ENCODE data around the gene KMT2E. TPM values are rescaled to one million over a fixed set of nuclear protein-coding genes. Genes with fewer than 3 reads are reported as not detected.

KMT2E gene
- total RNA-seq, 1 donor from 2014 or later, result 40.2 TPM

DNA sequence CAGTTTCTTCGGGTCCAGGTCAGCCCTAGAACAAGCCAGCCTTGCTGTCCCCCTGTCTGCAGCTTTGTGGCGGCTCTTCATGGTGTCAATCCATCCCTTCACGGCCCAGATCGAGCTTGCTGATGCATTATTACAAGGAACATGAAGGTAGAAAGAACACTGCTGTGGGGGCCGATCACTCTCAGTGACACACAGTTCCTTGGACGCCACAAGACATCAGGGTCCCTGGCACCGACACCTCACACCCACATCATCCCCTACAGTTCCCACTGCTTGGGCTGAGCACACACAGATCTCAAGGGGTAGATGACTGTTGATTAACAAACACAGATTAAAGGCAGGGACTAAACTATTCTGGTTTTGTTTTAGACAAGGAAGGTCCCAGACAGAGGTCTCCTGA is 119.4 kb downstream of the KMT2E start:
- TF ChIP-seq, protein P1, sequence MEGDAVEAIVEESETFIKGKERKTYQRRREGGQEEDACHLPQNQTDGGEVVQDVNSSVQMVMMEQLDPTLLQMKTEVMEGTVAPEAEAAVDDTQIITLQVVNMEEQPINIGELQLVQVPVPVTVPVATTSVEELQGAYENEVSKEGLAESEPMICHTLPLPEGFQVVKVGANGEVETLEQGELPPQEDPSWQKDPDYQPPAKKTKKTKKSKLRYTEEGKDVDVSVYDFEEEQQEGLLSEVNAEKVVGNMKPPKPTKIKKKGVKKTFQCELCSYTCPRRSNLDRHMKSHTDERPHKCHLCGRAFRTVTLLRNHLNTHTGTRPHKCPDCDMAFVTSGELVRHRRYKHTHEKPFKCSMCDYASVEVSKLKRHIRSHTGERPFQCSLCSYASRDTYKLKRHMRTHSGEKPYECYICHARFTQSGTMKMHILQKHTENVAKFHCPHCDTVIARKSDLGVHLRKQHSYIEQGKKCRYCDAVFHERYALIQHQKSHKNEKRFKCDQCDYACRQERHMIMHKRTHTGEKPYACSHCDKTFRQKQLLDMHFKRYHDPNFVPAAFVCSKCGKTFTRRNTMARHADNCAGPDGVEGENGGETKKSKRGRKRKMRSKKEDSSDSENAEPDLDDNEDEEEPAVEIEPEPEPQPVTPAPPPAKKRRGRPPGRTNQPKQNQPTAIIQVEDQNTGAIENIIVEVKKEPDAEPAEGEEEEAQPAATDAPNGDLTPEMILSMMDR (IDR thresholded peaks at IDR 0.05; ENCODE audit: borderline replicate concordance), result no peak
- Histone ChIP-seq H3K36me3 (peaks cover 13% of the 10 kb centered on the region), H3K4me3 (no peak overlapping the region), H3K27ac (replicated peaks) (no peak overlapping the region), H3K27me3 (ENCODE audit: low read depth) (no peaks in the 10 kb centered on the region), H3K9me3 (replicated peaks) (no peaks in the 10 kb centered on the region), H3K4me1 (peaks cover 27% of the 10 kb centered on the region)
- intact Hi-C loops (cut with micrococcal nuclease), result no loop called here
- DNase-seq, result no peak

DNA sequence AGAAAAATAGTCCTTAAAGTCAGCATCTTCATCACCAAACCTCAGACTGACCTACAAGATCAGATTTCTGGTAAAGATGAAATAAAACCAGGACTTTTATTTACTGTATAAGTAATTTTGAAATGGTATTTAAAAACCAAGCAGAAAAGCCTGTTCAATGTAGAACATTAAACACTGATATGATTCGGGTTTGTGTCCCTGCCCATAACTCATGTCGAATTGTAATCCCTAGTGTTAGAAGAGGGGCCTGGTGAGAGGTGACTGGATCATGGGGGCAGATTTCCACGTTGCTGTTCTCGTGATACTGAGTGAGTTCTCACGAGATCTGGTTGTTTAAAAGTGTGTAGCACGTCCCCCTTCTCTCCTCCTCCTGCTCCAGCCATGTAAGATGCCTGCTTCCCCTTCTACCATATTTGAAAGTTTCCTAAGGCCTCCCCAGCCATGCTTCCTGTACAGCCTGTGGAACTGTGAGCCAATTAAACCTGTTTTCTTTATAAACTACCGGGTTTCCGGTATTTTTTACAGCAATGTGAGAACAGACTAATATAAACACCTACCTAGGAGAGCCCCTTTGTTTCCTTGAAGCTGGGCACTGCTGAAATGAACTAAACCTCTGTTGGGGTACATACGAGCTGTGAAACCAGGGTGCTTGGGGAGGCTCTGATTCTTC is 120.1 kb downstream of the KMT2E start:
- Histone ChIP-seq H3K27ac (replicated peaks) (no peak overlapping the region), H3K4me3 (no peak overlapping the region), H3K9me3 (replicated peaks) (no peaks in the 10 kb centered on the region), H3K27me3 (ENCODE audit: low read depth) (no peaks in the 10 kb centered on the region), H3K4me1 (peaks cover 27% of the 10 kb centered on the region), H3K36me3 (peaks cover 21% of the 10 kb centered on the region)
- DNase-seq, result no peak
- intact Hi-C loops (cut with micrococcal nuclease), result no loop called here
- TF ChIP-seq, protein P1 (IDR thresholded peaks at IDR 0.05; ENCODE audit: borderline replicate concordance), result no peak

DNA sequence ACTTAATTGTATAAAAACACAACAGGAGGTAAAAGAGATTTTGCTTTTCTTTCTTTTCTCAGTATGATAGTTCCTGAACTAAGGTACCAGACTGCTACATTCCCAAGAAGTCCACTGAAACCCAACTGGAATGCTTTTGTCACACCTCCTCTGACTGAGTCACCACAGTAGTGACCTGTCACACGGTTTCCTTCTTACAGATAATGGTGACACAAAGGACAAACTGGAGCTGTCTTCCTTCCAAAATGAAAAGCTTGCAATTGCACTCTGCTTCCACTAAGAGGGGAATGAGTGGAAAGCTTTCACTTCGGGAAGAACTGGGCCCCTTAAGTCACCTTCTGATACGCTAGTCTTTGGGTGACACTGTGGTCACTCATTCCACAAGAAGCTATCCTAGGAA is 122.2 kb downstream of the KMT2E start:
- TF ChIP-seq, protein P1 (IDR thresholded peaks at IDR 0.05; ENCODE audit: borderline replicate concordance), result peak; percentile 16
- Histone ChIP-seq H3K4me1 (peaks cover 14% of the 10 kb centered on the region), H3K27ac (replicated peaks) (peak overlapping the region; percentile 13), H3K4me3 (no peak overlapping the region), H3K36me3 (peaks cover 30% of the 10 kb centered on the region), H3K27me3 (ENCODE audit: low read depth) (no peaks in the 10 kb centered on the region), H3K9me3 (replicated peaks) (no peaks in the 10 kb centered on the region)
- no peak for DNase-seq
- intact Hi-C loops (cut with micrococcal nuclease), result no loop called here

DNA sequence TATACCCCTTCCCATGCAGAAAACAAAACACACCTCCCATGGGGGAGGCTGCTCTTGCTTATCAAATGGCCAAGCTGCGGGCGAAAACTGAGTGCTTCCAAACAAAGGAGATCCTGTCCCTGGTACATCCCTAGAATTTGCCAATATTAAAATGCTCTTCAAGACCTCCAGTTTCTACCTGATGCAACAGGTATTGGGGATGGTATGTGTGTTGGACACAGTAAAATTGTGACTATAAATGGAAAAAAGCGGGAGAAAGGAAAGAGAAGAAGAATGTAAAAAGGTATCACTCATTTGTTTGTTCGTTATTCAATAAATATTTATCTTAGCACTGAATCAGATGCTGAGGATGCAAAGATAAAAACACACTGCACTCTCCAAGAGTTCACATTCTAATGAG is 123.9 kb downstream of the KMT2E start:
- Histone ChIP-seq H3K27ac (replicated peaks) (no peak overlapping the region), H3K4me1 (peaks cover 21% of the 10 kb centered on the region), H3K9me3 (replicated peaks) (no peaks in the 10 kb centered on the region), H3K36me3 (peaks cover 34% of the 10 kb centered on the region), H3K4me3 (no peak overlapping the region), H3K27me3 (ENCODE audit: low read depth) (no peaks in the 10 kb centered on the region)
- TF ChIP-seq, protein P1 (IDR thresholded peaks at IDR 0.05; ENCODE audit: borderline replicate concordance), result no peak
- intact Hi-C loops (cut with micrococcal nuclease), result no loop called here
- DNase-seq, result no peak

DNA sequence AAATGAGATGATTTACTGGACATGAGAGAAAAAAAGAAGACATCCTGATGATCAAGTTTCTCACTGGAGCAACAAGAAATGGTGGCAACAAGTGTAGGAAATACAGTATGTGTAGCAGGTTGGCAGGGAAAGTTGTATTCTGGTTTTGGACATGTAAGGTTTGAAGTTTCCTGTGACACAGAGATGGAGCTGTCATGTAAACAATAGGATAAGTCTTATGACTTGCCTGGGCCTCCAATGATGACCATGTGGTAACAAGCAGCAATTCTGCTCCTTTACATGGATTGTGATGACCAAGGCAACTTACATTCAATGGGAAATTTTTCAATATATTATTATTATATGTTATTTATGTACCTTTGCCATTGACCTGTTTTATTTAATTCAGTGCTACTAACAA is 125.4 kb downstream of the KMT2E start:
- intact Hi-C loops (cut with micrococcal nuclease), result no loop called here
- DNase-seq, result no peak
- H3K4me3 ChIP-seq, result no peak overlapping the region
- H3K27me3 ChIP-seq (ENCODE audit: low read depth), result no peaks in the 10 kb centered on the region
- no peak overlapping the region for H3K27ac ChIP-seq (replicated peaks)
- TF ChIP-seq, protein P1 (IDR thresholded peaks at IDR 0.05; ENCODE audit: borderline replicate concordance), result no peak
- H3K36me3 ChIP-seq, result peaks cover 37% of the 10 kb centered on the region
- H3K9me3 ChIP-seq (replicated peaks), result no peaks in the 10 kb centered on the region
- H3K4me1 ChIP-seq, result peaks cover 21% of the 10 kb centered on the region
